GM12864 (cell line): Measurements from ENCODE around the gene LOXL1.

Source experiments
- DNase-seq: peaks from one replicate; pipeline ENCODE4 v3.0.0-alpha.2; 2011; ENCODE audit warnings: low read depth
- H3K4me3 ChIP-seq: 2 replicates; pipeline ENCODE4 v1.5.1; 2011; ENCODE audit warnings: mild to moderate bottlenecking, low read depth, low read length, control low read depth
- TF ChIP-seq, protein P1 (sequence below): IDR thresholded peaks from 2 replicates; pipeline ENCODE4 v1.5.1; 2011; ENCODE audit warnings: low read depth, mild to moderate bottlenecking, moderate library complexity, low read length, control low read depth, inconsistent platforms; ENCODE audit errors: missing control alignments

Gene LOXL1

DNA sequence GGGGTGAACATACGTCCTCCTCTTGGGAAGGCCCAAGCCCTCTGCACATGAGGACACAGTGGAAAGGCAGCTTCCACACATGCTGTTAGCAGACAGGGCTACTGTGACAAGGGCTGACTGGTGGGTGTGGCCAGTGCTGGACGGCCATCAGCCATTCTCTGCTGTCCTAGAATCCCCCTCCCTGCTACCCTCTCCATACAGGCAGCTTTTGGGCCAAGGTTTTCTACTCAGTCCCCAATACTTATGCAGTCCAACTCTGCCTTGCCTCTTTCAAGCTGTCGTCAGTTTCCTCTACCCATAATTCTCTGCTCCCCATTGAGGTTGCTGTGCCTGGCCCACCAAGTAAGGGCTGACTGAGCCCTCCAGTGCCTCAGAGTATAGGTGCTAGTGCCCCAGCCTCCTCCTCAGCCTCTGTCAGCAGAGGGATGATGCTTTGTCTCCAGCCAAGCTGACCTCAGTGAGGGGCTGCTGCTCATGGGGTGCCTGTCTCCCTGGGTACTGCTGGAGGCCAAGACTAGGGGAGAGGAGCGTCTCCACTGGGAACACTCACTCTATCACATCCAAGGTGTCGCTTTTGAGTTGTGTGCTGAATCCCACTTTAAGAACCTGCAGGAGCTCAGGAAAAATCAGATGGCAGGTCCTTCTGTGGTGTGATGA, 2.8 kb downstream of the LOXL1 start:
- TF ChIP-seq, protein P1, sequence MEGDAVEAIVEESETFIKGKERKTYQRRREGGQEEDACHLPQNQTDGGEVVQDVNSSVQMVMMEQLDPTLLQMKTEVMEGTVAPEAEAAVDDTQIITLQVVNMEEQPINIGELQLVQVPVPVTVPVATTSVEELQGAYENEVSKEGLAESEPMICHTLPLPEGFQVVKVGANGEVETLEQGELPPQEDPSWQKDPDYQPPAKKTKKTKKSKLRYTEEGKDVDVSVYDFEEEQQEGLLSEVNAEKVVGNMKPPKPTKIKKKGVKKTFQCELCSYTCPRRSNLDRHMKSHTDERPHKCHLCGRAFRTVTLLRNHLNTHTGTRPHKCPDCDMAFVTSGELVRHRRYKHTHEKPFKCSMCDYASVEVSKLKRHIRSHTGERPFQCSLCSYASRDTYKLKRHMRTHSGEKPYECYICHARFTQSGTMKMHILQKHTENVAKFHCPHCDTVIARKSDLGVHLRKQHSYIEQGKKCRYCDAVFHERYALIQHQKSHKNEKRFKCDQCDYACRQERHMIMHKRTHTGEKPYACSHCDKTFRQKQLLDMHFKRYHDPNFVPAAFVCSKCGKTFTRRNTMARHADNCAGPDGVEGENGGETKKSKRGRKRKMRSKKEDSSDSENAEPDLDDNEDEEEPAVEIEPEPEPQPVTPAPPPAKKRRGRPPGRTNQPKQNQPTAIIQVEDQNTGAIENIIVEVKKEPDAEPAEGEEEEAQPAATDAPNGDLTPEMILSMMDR: no peak
- DNase-seq: no peak
- no peak overlapping the region for H3K4me3 ChIP-seq

DNA sequence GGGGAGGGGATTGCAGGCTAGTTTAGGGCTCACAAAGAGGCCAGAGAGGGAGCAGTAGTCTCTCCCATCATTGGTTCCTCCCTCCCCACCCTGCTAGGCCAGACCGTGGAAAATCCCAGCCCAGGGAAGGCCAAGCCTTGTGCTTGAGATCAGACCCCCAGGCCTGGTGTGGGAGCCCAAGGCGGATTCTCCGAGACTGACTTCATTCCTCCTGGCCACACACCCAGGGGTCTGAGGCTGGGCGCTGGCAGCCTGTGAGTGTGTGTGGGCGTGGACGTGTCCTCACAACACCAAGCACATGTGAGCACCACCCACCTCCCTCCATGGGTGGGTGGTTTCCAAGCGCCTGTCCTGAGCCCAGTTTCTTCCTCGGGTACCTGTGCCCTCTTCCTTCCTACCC, 4.1 kb downstream of the LOXL1 start:
- no peak overlapping the region for H3K4me3 ChIP-seq
- DNase-seq: no peak
- TF ChIP-seq, protein P1: no peak

DNA sequence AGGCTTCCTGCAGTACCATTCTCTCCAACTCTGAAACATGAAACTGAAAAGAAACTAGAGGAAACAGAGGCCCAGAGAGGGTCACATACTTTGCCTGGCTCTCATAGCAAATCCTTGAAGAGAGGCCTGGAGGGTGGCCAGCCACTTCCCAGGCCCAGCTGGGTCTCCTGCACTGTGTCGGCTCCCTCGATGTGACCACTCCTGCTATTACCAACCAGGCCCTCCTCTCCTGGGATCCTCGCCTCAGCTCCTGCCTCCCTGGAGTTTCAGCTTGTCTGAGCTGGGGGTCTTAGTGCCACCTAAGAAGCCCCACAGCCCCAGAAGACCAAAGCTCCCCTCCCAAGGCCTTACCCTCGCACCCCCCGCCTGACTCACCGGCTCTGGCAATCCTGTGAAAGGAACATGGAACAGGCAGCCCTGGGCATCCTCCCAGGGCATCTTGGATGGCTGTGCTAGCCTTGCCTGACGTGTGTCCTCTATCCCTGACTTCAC, 4.6 kb downstream of the LOXL1 start:
- no peak for DNase-seq
- H3K4me3 ChIP-seq: no peak overlapping the region
- TF ChIP-seq, protein P1: no peak

DNA sequence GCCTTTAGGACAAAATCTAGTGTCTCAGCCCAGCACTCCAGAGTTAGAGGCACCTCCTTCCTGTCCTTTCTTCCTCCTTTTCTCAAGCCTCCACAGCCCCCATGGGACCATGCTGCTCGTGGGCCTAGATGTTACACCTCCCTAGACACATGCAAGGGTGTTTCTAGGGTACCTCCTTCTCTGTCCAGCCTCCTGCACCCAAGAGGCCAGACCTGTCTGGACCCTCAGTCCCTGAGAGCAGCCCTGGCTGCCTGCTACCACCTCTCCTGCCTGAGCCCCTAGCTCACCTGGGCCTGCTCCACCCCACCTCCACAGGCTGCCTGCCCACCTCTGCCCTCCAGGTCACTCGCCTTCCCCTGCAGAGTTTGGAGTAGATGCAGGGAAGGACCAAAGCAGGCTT, 5.2 kb downstream of the LOXL1 start:
- DNase-seq: no peak
- H3K4me3 ChIP-seq: no peak overlapping the region
- TF ChIP-seq, protein P1: no peak

DNA sequence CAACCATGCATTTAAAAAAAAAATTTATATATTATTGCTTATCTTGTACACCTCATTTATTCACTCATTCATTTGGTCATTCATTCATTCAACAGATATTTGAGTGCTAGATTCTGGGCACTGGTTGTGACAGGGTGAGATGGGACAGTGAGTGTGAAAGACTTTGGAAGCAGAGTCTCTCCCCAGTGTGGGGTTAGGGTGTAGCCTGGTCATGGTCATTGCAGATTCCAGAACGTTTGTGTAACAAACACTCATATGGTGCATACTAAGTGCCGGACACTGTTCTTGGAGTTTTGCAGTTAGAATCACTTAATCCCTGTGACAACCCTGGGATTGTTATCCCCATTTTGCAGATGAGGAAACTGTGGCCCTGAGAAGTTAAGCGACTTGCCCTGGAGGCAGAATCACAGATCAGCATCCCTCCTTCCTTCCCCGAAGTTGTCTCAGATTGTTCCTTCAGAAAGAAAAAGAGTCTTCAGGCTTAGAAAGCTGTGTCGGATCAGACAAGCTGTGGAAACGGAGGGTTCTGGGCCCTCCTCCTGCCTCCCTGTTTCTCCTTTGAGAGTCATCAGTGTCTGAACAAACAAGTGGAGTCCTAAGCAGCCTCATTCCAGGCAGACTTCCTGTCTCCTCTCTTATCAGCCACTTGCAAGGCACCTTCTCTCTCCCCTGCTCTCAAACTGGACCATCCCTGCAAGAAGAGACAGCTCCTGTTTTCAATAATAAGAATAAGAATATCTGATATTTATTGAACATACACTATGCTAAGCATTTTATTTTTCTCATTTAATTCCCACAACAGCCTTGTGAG, 6.3 kb downstream of the LOXL1 start:
- no peak for DNase-seq
- TF ChIP-seq, protein P1: no peak
- no peak overlapping the region for H3K4me3 ChIP-seq

DNA sequence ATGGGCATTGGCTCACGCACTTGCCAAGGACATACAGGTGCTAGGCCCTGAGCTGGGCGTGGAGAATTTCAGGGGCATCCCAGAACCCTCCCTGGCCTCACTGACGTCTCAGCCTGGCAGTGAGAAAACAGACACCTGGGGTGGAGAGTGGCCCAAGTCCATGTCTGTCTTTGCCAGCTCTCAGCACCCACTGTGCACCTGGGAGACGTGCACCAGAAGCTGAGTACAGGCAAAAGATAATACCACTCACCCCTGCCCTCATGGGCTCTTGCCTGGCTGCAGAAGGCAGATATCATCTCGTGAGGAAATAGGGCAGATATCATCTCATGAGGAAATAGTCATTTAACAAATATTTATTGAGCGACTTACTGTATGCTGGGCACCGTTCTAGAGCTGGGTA, 8.0 kb downstream of the LOXL1 start:
- no peak overlapping the region for H3K4me3 ChIP-seq
- TF ChIP-seq, protein P1: no peak
- DNase-seq: no peak
